ENCODE data around the gene GALNT17.
"Not testable (repeated sequence)": the region's sequence is repeated elsewhere in the genome, so short reads cannot be mapped to it uniquely, and the experiment has no call there.

The GALNT17 gene

GRCh38 chr7:71171476-71171875, 39.5 kb downstream of the GALNT17 start:
- no peak for DNase-seq (ENCODE audit: low read depth)

DNA sequence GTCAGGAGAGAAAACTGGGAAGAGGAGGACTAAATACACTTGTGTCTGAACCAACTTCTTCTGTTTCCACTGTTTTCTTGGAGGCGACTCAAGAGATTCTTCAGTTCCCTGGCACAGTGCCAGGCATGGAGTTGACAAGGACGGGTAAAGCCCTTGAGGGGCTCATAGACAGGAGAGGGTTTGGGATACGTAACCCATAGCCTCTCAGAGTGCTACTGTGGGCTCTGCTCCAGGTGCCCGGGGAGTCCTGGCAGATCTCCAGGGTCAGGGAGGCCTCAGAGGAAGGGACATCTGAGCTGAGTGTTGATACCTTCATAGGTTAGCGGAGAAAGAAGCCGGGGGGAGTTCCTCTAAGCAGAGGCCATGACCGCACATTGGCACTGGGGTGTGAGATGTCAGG, 42.0 kb downstream of the GALNT17 start:
- DNase-seq (ENCODE audit: low read depth) = no peak

DNA sequence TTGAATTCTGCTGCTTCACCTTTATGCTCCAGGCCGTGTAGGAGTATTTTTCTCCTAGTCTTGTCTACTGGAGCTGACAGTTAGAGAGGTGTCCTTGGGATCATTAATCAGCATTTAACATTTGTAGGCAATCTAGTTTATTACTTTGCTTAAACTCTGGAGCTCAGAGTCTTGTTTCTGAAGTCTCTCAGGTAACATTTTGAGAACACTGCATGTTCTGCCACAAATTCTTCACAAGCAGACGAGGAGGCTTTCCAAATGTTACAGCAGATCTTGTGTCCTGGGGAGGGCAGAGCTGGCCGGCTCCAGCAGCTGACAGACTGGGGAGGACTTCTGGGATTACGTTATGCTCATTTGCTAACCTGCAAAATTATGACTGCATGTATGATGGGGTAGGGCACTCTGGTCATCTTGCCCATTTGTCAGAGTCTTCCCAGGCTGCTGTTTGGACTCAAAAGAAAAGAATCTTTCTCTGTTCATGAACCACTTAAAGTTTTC, 50.5 kb downstream of the GALNT17 start:
- DNase-seq (ENCODE audit: low read depth) = no peak

DNA sequence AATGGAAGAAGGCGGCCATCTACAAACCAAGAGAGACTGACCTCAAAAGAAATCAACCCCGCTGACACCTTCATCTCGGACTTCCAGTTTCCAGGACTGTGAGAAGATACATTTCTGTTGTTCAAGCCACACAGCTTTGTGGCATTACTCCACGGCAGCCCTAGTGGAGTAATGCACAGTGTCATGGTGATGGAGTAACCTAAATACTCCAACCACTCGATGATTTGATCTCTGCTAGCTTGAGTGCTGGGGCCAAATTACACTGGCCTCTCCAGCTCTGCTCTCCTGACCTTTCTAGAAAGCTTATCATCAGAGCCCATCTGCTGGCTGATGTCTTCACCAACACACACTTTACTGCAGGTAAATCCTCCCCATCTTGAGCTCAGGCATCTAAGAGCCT, 52.2 kb downstream of the GALNT17 start:
- DNase-seq (ENCODE audit: low read depth) = no peak

DNA sequence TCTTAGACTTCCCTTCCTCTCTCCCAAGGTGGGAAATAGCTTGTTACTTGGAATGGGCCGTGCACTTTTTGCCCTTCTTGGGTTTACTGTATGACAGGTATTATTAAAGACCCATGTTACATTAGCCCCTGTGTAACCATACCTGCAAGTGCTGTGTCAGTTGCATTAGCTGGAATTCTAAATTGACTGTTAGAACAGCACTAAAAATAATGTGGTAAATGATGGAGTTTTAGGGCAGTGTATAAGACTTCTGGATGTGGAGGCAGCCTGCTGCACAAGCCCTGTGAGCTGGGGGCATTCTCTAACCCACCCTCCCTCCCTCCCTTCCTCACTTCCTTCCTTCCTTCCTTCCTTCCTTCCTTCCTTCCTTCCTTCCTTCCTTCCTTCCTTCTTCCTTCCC, 52.7 kb downstream of the GALNT17 start:
- no peak for DNase-seq (ENCODE audit: low read depth)

GRCh38 chr7:71186535-71187057, 54.7 kb downstream of the GALNT17 start:
- no peak for DNase-seq (ENCODE audit: low read depth)

- DNase-seq (ENCODE audit: low read depth) = no peak
Measured at GRCh38 chr7:71191771-71192170, 59.8 kb downstream of the GALNT17 start.

DNA sequence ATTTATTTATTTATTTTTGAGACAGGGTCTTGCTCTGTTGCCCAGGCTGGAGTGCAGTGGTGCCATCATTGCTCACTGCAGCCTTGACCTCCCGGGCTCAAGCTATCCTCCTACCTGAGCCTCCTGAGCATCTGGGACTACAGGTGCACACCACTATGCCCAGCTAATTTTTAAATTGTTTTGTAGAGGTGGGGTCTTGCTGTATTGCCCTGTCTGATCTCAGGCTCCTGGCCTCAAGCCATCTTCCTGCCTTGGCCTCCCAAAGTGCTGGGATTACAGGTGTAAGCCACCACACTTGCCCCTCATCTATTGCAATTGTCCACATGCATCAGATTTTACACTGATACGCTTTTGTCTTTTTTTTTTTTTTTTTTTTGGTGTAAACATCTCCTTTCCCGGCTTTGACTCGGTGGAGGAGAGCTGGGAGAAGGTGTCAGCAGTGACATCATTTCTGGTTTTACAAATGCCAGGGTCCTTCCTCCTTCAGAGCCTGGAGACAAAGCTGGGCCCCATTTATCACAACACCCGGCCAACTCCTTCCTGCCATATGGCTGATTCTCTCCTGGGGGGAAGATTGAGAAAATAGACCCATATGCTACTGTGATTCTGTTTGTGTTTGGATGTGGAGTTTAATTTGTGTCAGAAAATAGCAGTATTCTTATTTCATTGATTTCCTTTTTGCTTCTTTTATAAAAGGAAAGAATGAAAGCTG, 61.3 kb downstream of the GALNT17 start:
- no peak for DNase-seq (ENCODE audit: low read depth)

DNA sequence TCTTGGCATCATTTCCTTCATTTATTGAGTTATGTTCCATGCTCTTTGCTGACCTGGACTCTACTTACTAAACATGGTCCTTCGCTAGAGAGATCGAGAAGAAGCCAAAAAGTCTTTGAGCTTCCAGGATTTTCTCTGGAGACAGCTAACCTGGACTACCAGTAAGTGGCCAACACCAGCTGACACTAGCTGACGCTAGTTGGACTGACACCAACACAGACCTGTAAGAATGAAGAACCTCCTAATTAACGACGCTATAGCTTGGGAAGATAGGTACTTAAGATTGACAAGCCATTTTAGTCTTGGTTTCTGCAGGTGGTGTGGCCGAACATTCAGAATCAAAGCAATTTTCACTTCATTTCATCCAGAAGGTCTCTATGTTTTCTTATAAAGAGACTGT, 66.4 kb downstream of the GALNT17 start:
- DNase-seq (ENCODE audit: low read depth) = no peak

- DNase-seq (ENCODE audit: low read depth) = no peak
Measured at GRCh38 chr7:71198887-71199286, 66.9 kb downstream of the GALNT17 start.

DNA sequence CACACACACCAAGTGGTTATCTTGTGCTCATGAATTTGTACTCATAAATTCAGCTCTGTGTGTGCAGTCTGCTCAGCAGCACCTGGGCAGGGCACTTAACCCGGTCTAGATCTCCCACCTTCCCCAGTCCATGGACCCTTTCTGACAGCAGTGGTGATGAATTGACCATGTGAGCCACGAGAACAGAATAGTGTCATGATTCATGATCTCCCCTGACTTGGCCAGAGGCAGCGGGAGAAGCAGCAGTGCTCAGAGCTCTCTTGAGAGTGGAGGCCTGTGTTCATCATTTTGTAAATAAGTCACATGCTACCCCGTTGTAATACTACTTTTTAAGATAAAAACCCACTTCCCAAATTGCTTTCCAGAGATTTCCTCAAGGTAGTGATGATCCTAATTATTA, 74.2 kb downstream of the GALNT17 start:
- DNase-seq (ENCODE audit: low read depth) = no peak

- DNase-seq (ENCODE audit: low read depth) = no peak
Measured at GRCh38 chr7:71208881-71209280, 76.9 kb downstream of the GALNT17 start.

- DNase-seq (ENCODE audit: low read depth) = not testable (repeated sequence)
Measured at GRCh38 chr7:71209484-71209883, 77.5 kb downstream of the GALNT17 start.

GRCh38 chr7:71210220-71210619, 78.3 kb downstream of the GALNT17 start:
- DNase-seq (ENCODE audit: low read depth) = no peak

DNA sequence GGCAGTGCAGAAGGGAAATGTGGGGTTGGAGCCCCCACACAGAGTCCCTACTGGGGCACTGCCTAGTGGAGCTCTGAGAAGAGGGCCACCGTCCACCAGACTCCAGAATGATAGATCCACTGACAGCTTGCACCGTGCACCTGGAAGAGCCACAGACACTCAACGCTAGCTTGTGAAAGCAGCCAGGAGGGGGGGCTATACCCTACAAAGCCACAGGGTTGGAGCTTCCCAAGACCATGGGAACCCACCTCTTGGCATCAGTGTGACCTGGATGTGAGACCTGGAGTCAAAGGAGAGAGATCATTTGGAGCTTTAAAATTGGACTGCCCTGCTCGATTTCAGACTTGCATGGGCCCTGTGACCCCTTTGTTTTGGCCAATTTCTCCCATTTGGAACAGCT, 80.5 kb downstream of the GALNT17 start:
- DNase-seq (ENCODE audit: low read depth) = not testable (repeated sequence)

DNA sequence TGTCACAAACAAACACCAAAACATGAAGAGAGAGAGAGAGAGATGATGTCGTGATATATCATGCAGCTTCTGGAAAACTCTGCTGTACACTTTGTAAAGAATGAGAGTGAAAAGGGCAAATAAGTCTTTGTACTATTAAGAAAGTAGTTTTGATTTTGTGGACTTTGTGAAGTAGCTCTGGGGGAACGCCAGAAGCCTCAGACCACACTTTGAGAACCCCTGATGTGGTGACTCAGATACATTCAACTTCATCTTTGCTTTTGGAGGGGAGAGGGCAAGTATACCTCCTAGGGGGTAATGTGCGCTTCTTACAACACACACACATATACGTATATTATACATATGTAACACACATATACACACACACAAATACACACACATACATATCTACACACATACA, 84.3 kb downstream of the GALNT17 start:
- no peak for DNase-seq (ENCODE audit: low read depth)

GRCh38 chr7:71220210-71220695, 88.3 kb downstream of the GALNT17 start:
- no peak for DNase-seq (ENCODE audit: low read depth)

- no peak for DNase-seq (ENCODE audit: low read depth)
Measured at GRCh38 chr7:71221049-71221448, 89.1 kb downstream of the GALNT17 start.

DNA sequence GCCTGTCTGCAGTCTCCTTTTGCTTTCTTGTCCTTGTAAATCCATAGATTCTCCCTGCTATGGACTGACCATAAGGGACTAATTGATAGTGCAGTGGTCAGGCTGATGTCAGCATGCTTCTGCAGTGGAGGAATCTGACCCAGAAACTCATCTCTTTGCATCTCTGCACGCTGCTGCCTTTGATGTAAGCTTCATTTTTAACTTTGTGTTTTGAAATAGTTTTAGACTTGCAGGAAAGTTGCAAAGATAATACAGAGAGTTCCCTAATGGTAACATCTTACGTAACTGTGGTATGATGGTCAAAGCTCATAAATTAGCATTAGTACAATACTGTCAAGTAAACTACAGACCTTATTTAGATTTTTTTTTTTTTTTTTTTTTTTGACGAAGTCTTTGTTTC, 89.6 kb downstream of the GALNT17 start:
- DNase-seq (ENCODE audit: low read depth) = no peak

DNA sequence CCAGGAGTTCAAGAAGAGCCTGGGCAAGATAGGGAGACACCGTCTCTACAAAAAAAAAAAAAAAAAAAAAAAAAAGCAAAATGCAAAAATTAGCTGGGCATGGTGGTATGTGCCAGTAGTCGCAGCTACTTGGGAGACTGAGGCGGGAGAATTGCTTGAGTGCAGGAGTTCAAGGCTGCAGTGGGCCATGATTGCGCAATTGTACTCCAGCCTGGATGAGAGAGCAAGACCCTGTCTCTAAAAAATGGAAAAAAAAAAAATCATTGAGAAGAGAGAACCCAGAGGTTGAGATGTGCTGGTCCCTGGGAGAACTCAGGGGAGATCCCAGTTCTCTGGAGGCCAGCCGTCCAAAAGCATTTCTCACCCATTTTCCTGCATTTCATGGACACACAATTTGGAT, 95.2 kb downstream of the GALNT17 start:
- DNase-seq (ENCODE audit: low read depth) = no peak

DNA sequence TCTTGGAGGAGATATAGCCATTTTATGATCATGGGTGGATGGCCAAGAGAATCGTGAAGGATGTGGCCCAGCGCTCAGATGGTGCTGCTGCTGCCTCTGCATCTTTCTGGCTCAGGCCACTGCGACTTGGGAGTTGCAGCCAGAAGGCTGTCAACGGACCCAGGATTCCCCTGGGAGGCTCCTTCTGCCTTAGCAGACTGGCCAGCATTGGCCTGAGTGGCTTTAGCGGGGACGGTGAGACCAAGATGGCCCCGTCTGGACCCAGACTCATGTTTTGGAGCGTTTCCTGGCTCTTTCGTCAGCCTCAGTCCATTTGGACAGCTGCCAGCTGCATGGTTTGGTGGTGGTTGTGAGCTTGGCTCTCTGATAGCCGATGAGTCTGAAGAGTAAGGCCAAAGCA, 97.2 kb downstream of the GALNT17 start:
- no peak for DNase-seq (ENCODE audit: low read depth)

- no peak for DNase-seq (ENCODE audit: low read depth)
Measured at GRCh38 chr7:71229699-71230098, 97.8 kb downstream of the GALNT17 start.

DNA sequence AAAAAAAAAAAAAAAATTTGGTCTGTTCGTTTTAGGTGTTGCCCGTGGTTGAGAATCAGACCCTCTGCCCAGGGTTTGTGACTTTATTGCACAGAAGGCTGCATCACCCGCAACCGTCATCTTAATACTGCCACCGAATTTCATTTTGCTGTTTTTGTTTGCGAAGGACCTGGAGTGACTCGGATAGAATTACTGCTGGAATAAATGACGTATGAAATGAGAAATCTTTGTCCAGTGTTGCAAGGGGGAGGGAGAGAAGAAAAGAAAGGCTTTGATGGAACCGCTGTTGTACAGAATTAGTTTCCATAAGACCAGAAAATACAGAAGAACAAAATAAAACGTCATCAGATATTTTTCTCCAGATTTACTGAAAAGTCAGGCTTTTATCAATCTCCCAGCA, 103.3 kb downstream of the GALNT17 start:
- no peak for DNase-seq (ENCODE audit: low read depth)

Measured in HS-27A (cell line).